ENCODE results near the gene HAT1. TPM values are rescaled to one million over a fixed set of nuclear protein-coding genes. Genes with fewer than 3 reads are reported as not detected.

HAT1 gene, protein sequence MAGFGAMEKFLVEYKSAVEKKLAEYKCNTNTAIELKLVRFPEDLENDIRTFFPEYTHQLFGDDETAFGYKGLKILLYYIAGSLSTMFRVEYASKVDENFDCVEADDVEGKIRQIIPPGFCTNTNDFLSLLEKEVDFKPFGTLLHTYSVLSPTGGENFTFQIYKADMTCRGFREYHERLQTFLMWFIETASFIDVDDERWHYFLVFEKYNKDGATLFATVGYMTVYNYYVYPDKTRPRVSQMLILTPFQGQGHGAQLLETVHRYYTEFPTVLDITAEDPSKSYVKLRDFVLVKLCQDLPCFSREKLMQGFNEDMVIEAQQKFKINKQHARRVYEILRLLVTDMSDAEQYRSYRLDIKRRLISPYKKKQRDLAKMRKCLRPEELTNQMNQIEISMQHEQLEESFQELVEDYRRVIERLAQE
- 35.6 and 42.2 TPM in 2 replicates for total RNA-seq

DNA sequence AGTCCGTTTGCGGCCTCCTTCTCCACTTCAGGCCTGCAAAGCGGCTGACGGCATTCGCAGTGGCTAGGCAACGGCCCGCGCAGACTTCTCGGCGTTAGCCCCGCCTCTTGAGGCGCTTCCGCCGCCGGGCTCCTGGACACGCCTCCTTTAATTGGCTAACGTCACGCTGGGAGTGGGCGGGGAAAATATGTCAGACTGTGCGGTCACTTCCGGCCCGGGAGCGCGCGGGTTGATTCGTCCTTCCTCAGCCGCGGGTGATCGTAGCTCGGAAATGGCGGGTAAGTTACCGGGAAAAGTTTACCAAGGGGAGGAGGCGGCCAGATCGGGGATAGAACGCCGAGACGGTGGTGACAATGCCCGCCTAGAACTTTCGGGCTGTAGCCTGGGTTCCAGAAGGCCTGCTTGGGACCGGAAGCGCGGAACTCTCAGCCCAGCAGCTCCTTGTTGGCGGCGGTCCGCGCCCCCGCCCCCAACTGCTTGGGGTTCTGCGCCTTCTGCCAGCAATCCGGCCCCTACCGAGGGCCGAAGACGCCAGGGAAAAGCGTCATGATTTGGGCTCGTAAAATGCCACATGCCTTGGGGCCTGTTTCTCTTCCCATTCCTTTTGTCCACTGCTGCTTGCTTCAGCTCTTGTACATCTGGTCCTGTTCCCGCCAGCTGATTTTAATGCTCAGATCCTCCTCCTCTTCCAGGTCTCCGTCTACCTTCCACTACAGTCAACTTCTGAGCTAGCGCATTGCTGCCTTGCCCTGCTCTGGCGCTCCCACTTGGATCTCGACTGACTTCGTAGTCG lies at the start of gene HAT1:
Gene HAT1, plus strand, starts transcription at position 232 of the 793 bp plus-strand sequence. Its CDS starts 40 bp downstream, at position 272.

DNA sequence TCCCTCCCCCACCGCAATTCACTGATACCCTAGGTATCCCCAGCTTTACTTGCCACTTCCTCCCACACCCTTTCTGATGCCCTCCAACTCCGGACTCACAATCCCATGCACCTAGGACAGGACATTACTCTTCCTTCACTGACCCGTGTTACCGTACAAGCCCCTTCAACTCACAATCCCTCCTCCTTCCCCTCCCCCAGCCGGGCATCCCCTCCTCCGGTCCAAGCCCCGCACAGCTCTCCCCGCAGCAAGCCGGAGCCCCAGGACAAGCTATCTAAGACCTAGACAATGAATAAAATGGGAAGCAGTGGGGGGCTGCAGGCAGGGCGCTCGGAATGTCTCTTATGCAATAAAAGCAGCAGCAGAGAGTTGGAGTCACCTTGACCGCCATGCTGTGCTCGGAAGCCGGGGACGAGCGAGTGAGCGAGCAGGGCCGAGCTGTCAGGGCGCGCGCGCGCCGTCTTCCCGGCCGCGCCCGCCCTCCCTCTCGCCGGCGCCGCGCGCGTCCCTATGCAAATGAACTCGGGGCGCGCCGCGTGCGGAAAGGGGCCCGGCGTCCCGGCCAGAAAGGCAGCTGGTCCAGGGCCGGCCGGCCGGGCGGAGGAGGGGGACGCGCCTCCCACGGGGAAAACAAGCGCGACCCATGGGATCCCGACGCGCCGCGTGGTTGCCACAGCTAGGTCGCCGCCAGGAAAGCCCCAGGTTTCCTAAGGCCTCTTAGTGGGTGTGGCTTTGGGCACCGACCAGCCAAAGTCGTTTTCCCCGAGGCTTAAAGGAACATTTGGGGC lies 28.2 kb upstream of the HAT1 start, which contains the start of gene SLC25A12:
Gene SLC25A12, minus strand, starts transcription at position 421 of the 788 bp plus-strand sequence. Its CDS starts 30 bp downstream, at position 391.

GRCh38 chr2:171999604-172000469 lies 77.6 kb downstream of the HAT1 start, which contains the start of gene METAP1D:
Gene METAP1D (plus strand): TSS chr2:171999953. CDS start chr2:171999970, 17 bp downstream.

Other genes with a start within 250 kb of the HAT1 start
- gene DYNC1I2, start 235.0 kb upstream of the HAT1 start, total RNA-seq: 66.9 and 90.5 TPM in 2 replicates
- gene SLC25A12, start 28.2 kb upstream of the HAT1 start, total RNA-seq: 22.4 and 24.6 TPM in 2 replicates
- gene METAP1D, start 77.5 kb downstream of the HAT1 start, total RNA-seq: 12.5 and 15.8 TPM in 2 replicates
- gene DLX1, start 163.0 kb downstream of the HAT1 start, total RNA-seq: under 0.01 and 0.39 TPM in 2 replicates
- 0.20 TPM in 1 of 2 replicates, not detected in the other for gene DLX2, start 180.4 kb downstream of the HAT1 start, total RNA-seq

Measured in subcutaneous preadipocyte (primary cell).